Neural cell (in vitro differentiated cells): ENCODE data around the gene SLC35B4. TPM values are rescaled to one million over a fixed set of nuclear protein-coding genes. Genes with fewer than 3 reads are reported as not detected.

Source experiments
- H2AFZ ChIP-seq: fragments of 200-600, 300-800 bp; sonication (generic), shearing (Covaris generic); 2 replicates; pipeline ENCODE4 v1.6.0; 2014; ENCODE audit warnings: low read depth, mild to moderate bottlenecking, antibody characterized with exemption, low read length, moderate library complexity
- H3F3A ChIP-seq: fragments of 200-600 bp; shearing (Covaris generic); 2 replicates; pipeline ENCODE4 v1.6.1; 2016; ENCODE audit warnings: mild to moderate bottlenecking, moderate library complexity, mixed read lengths, antibody characterized with exemption, low read length; ENCODE audit not compliant: insufficient read depth, poor library complexity, severe bottlenecking
- H3K27ac ChIP-seq: fragments of 200-600, 300-800 bp; sonication (generic), shearing (Covaris generic); 2 replicates; pipeline ENCODE4 v1.5.1; 2014; ENCODE audit warnings: mild to moderate bottlenecking, low read length, moderate library complexity
- H3K27me3 ChIP-seq: fragments of 300-800, 200-600 bp; sonication (generic), shearing (Covaris generic); 2 replicates; pipeline ENCODE4 v1.6.0; 2014; ENCODE audit warnings: mild to moderate bottlenecking, low read depth, low read length, moderate library complexity; ENCODE audit not compliant: insufficient read depth
- H3K36me3 ChIP-seq: fragments of 300-800, 200-600 bp; sonication (generic), shearing (Covaris generic); 2 replicates; pipeline ENCODE4 v1.5.1; 2014; ENCODE audit warnings: mild to moderate bottlenecking, antibody characterized with exemption, low read length, moderate library complexity; ENCODE audit not compliant: insufficient read depth
- H3K4me2 ChIP-seq: fragments of 300-800, 200-600 bp; sonication (generic), shearing (Covaris generic); 2 replicates; pipeline ENCODE4 v1.6.0; 2014; ENCODE audit warnings: mild to moderate bottlenecking, low read length
- H3K4me3 ChIP-seq: fragments of 300-800, 200-600 bp; sonication (generic), shearing (Covaris generic); 2 replicates; pipeline ENCODE4 v1.5.1; 2014; ENCODE audit warnings: mild to moderate bottlenecking, low read length, moderate library complexity
- H3K79me2 ChIP-seq: fragments of 200-600 bp; shearing (Covaris generic); replicated peaks from 2 replicates; pipeline ENCODE4 v1.6.0; 2014; ENCODE audit warnings: mild to moderate bottlenecking, low read length, moderate library complexity; ENCODE audit not compliant: insufficient read depth
- H3K9ac ChIP-seq: fragments of 300-800, 200-600 bp; sonication (generic), shearing (Covaris generic); 2 replicates; pipeline ENCODE4 v1.6.1; 2016; ENCODE audit warnings: mild to moderate bottlenecking, low read length, mixed read lengths
- H3K9me2 ChIP-seq: fragments of 200-600 bp; shearing (Covaris generic); 2 replicates; pipeline ENCODE4 v1.6.1; 2016; ENCODE audit warnings: mild to moderate bottlenecking, low read length, mixed read lengths; ENCODE audit not compliant: insufficient read depth
- H3K9me3 ChIP-seq: fragments of 200-600, 300-800 bp; sonication (generic), shearing (Covaris generic); 2 replicates; pipeline ENCODE4 v1.6.1; 2016; ENCODE audit warnings: mild to moderate bottlenecking, mixed run types, low read length, moderate library complexity, mixed read lengths
- H4K20me1 ChIP-seq: fragments of 200-600 bp; shearing (Covaris generic); 2 replicates; pipeline ENCODE4 v1.6.1; 2016; ENCODE audit warnings: mild to moderate bottlenecking, mixed run types; ENCODE audit not compliant: insufficient read depth
- CTCF ChIP-seq: fragments of 450-650 bp; IDR thresholded peaks from 2 replicates; pipeline ENCODE4 v1.5.1; 2014; ENCODE audit warnings: antibody characterized with exemption, mild to moderate bottlenecking, moderate library complexity; ENCODE audit not compliant: poor library complexity, severe bottlenecking
- EP300 ChIP-seq: fragments of 450-650 bp; conservative IDR thresholded peaks from 2 replicates; pipeline ENCODE4 v1.6.1; 2014; ENCODE audit warnings: antibody characterized with exemption, mild to moderate bottlenecking, moderate library complexity; ENCODE audit not compliant: poor library complexity, severe bottlenecking
- EZH2 ChIP-seq: fragments of 200-600, 300-800 bp; shearing (Covaris generic), sonication (generic); IDR thresholded peaks from 2 replicates; pipeline ENCODE4 v1.6.1; 2014; ENCODE audit warnings: antibody characterized with exemption, low read length, borderline replicate concordance, mild to moderate bottlenecking; ENCODE audit not compliant: insufficient read depth, poor library complexity, severe bottlenecking
- MXI1 ChIP-seq: fragments of 450-650 bp; conservative IDR thresholded peaks from 2 replicates; pipeline ENCODE4 v1.6.1; 2014; ENCODE audit warnings: antibody characterized with exemption, mild to moderate bottlenecking; ENCODE audit not compliant: poor library complexity, severe bottlenecking
- POLR2AphosphoS5 ChIP-seq: IDR thresholded peaks from 2 replicates; pipeline ENCODE4 v1.6.1; 2012
- RAD21 ChIP-seq: fragments of 450-650 bp; conservative IDR thresholded peaks from 2 replicates; pipeline ENCODE4 v1.6.1; 2014; ENCODE audit warnings: antibody characterized with exemption, mild to moderate bottlenecking, moderate library complexity
- REST ChIP-seq: IDR thresholded peaks from 2 replicates; pipeline ENCODE4 v1.6.1; 2012; ENCODE audit warnings: borderline replicate concordance
- SMC3 ChIP-seq: fragments of 450-650 bp; conservative IDR thresholded peaks from 2 replicates; pipeline ENCODE4 v1.6.1; 2014; ENCODE audit warnings: antibody characterized with exemption, mild to moderate bottlenecking, moderate library complexity; ENCODE audit not compliant: poor library complexity
- TAF1 ChIP-seq: IDR thresholded peaks from 2 replicates; pipeline ENCODE4 v1.6.1; 2012; ENCODE audit warnings: low read depth
- polyA plus RNA-seq: library from polyadenylated mRNA; depleted of rRNA; stranded (reverse); fragments of >200 nt; gene quantifications from 2 replicates; pipeline ENCODE4 v1.2.3, GENCODE V29; 2014

Gene SLC35B4
- polyA plus RNA-seq, 1 donor from 2014 or later: 30.1 TPM

GRCh38 chr7:134324107-134324506 lies 7.4 kb upstream of the SLC35B4 start:
- no peak overlapping the region for H3K27ac ChIP-seq
- H3K4me3 ChIP-seq: no peak overlapping the region
- no peak overlapping the region for H3K9ac ChIP-seq
- no peaks in the 10 kb centered on the region for H3F3A ChIP-seq
- H3K79me2 ChIP-seq: no peaks in the 10 kb centered on the region
- H4K20me1 ChIP-seq: no peaks in the 10 kb centered on the region
- H3K9me2 ChIP-seq: no peaks in the 10 kb centered on the region
- H3K27me3 ChIP-seq: no peaks in the 10 kb centered on the region
- H3K36me3 ChIP-seq: no peaks in the 10 kb centered on the region
- no peaks in the 10 kb centered on the region for H3K9me3 ChIP-seq
- no peak overlapping the region for H2AFZ ChIP-seq
- H3K4me2 ChIP-seq: no peak overlapping the region
- no peak for TF ChIP-seq EZH2
- TF ChIP-seq TAF1: no peak
- TF ChIP-seq POLR2AphosphoS5: no peak
- no peak for TF ChIP-seq MXI1
- no peak for TF ChIP-seq EP300
- no peak for TF ChIP-seq RAD21
- no peak for TF ChIP-seq CTCF
- no peak for TF ChIP-seq SMC3
- no peak for TF ChIP-seq REST

- H3K79me2 ChIP-seq: peaks cover 8% of the 10 kb centered on the region
- H4K20me1 ChIP-seq: no peaks in the 10 kb centered on the region
- no peak for TF ChIP-seq EZH2
- TF ChIP-seq POLR2AphosphoS5: no peak
- TF ChIP-seq CTCF: no peak
- TF ChIP-seq RAD21: no peak
- TF ChIP-seq REST: no peak
- TF ChIP-seq EP300: no peak
- TF ChIP-seq TAF1: no peak
- no peak for TF ChIP-seq MXI1
- TF ChIP-seq SMC3: no peak
- H3K9ac ChIP-seq: no peak overlapping the region
- no peaks in the 10 kb centered on the region for H3K36me3 ChIP-seq
- no peak overlapping the region for H3K4me3 ChIP-seq
- H3K9me2 ChIP-seq: no peaks in the 10 kb centered on the region
- H3K27ac ChIP-seq: no peak overlapping the region
- H3F3A ChIP-seq: no peaks in the 10 kb centered on the region
- no peak overlapping the region for H2AFZ ChIP-seq
- no peaks in the 10 kb centered on the region for H3K9me3 ChIP-seq
- no peak overlapping the region for H3K4me2 ChIP-seq
- no peaks in the 10 kb centered on the region for H3K27me3 ChIP-seq
Measured at GRCh38 chr7:134320201-134320600, 3.5 kb upstream of the SLC35B4 start.
